Loucy (cell line): ENCODE data around the gene IFNAR2.

Experiments used
- EZH2phosphoT487 ChIP-seq: fragments of 200-600 bp; IDR thresholded peaks from 2 replicates; pipeline ENCODE4 v1.6.1; 2018; ENCODE audit warnings: antibody characterized with exemption, mild to moderate bottlenecking, moderate library complexity, borderline replicate concordance
- TF ChIP-seq, protein P1 (sequence below): fragments of 200-600 bp; sonication (generic); conservative IDR thresholded peaks from 2 replicates; pipeline ENCODE4 v1.5.1; 2014; ENCODE audit warnings: mild to moderate bottlenecking, antibody characterized with exemption, low read length

DNA sequence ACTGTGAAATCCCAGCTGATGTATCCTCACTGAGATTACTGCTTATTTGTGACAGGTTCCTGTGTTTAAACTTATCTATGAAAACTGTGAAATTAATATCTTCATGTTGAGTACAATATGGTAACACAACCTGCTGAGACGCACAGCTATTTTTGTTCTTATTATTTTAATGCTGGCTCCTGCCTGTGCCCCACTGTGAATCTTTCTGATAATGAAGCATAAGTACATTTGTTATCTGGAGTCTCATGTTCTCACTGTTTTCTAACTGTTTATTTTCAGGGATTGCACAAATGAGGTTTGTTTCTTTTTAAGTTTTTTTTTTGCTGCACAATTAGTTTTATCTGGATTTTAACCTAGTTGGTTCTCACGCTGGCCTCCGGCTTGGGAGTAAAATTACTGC lies 39.9 kb upstream of the IFNAR2 start:
- TF ChIP-seq, protein P1, sequence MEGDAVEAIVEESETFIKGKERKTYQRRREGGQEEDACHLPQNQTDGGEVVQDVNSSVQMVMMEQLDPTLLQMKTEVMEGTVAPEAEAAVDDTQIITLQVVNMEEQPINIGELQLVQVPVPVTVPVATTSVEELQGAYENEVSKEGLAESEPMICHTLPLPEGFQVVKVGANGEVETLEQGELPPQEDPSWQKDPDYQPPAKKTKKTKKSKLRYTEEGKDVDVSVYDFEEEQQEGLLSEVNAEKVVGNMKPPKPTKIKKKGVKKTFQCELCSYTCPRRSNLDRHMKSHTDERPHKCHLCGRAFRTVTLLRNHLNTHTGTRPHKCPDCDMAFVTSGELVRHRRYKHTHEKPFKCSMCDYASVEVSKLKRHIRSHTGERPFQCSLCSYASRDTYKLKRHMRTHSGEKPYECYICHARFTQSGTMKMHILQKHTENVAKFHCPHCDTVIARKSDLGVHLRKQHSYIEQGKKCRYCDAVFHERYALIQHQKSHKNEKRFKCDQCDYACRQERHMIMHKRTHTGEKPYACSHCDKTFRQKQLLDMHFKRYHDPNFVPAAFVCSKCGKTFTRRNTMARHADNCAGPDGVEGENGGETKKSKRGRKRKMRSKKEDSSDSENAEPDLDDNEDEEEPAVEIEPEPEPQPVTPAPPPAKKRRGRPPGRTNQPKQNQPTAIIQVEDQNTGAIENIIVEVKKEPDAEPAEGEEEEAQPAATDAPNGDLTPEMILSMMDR: no peak
- TF ChIP-seq EZH2phosphoT487: no peak
